Subcutaneous adipose tissue (tissue), 4 donors: ENCODE results near the gene VEPH1. TPM values are rescaled to one million over a fixed set of nuclear protein-coding genes. Genes with fewer than 3 reads are reported as not detected.

ENCODE experiments used
- CTCF ChIP-seq: fragments of 450-650 bp; IDR thresholded peaks from one replicate; pipeline ENCODE4 v1.5.1; 2016; ENCODE audit warnings: low read depth, mild to moderate bottlenecking, control low read depth, antibody characterized with exemption, moderate library complexity
- total RNA-seq, 4 donors: library from RNA; depleted of rRNA; stranded (reverse); fragments of >200 nt; gene quantifications; one replicate each; pipeline ENCODE4 v1.1.0, GENCODE V29; 2016

The VEPH1 gene
- total RNA-seq, 4 donors from 2014 or later = 0.44 to 11.9 (median 3.1) TPM

- TF ChIP-seq CTCF = no peak
Observed at GRCh38 chr3:157541506-157542236, 38.5 kb upstream of the VEPH1 start.

- no peak for TF ChIP-seq CTCF
Observed at GRCh38 chr3:157540656-157541055, 37.4 kb upstream of the VEPH1 start.

GRCh38 chr3:157535667-157536066, 32.5 kb upstream of the VEPH1 start:
- TF ChIP-seq CTCF = no peak

- no peak for TF ChIP-seq CTCF
Observed at GRCh38 chr3:157534725-157535161, 31.5 kb upstream of the VEPH1 start.

- no peak for TF ChIP-seq CTCF
Observed at GRCh38 chr3:157533298-157534070, 30.3 kb upstream of the VEPH1 start.

GRCh38 chr3:157532529-157533297, 29.5 kb upstream of the VEPH1 start:
- TF ChIP-seq CTCF = no peak

GRCh38 chr3:157531771-157532170, 28.6 kb upstream of the VEPH1 start:
- no peak for TF ChIP-seq CTCF
